ENCODE data around the gene DCAF5. TPM values are rescaled to one million over a fixed set of nuclear protein-coding genes. Genes with fewer than 3 reads are reported as not detected.
"Not testable (repeated sequence)": the region's sequence is repeated elsewhere in the genome, so short reads cannot be mapped to it uniquely, and the experiment has no call there.

The DCAF5 gene
- total RNA-seq, 4 donors from 2014 or later, result 31.8 to 60.0 (median 38.5) TPM

DNA sequence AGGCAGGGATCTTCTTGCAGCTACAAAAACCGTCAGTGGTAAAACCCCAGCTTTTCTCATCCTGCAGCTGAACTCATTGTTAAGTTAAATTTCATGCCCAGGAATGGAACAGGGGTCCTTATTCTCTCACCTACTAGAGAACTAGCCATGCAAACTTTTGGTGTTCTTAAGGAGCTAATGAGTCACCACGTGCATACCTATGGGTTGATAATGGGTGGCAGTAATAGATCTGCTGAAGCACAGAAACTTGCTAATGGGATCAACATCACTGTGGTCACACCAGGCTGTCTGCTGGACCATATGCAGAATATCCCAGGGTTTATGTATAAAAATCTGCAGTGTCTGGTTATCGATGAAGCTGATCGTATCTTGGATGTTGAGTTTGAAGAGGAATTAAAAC is 68.9 kb downstream of the DCAF5 start:
- intact Hi-C loops (cut with DNase I; ENCODE audit: low total_unique reads), result no loop called here
- 89 to 93% methylated on average over 4 of the region's 4 CpGs for WGBS, 2 donors
- TF ChIP-seq, protein P1, sequence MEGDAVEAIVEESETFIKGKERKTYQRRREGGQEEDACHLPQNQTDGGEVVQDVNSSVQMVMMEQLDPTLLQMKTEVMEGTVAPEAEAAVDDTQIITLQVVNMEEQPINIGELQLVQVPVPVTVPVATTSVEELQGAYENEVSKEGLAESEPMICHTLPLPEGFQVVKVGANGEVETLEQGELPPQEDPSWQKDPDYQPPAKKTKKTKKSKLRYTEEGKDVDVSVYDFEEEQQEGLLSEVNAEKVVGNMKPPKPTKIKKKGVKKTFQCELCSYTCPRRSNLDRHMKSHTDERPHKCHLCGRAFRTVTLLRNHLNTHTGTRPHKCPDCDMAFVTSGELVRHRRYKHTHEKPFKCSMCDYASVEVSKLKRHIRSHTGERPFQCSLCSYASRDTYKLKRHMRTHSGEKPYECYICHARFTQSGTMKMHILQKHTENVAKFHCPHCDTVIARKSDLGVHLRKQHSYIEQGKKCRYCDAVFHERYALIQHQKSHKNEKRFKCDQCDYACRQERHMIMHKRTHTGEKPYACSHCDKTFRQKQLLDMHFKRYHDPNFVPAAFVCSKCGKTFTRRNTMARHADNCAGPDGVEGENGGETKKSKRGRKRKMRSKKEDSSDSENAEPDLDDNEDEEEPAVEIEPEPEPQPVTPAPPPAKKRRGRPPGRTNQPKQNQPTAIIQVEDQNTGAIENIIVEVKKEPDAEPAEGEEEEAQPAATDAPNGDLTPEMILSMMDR (IDR thresholded peaks at IDR 0.05), result no peak
- TF ChIP-seq POLR2A (IDR thresholded peaks at IDR 0.05), result no peak
- H3K4me3 ChIP-seq (ENCODE audit: low read depth, poor library complexity, severe bottlenecking), result no peak overlapping the region
- DNase-seq (ENCODE audit: low spot score in 2 of 2), result no peak

DNA sequence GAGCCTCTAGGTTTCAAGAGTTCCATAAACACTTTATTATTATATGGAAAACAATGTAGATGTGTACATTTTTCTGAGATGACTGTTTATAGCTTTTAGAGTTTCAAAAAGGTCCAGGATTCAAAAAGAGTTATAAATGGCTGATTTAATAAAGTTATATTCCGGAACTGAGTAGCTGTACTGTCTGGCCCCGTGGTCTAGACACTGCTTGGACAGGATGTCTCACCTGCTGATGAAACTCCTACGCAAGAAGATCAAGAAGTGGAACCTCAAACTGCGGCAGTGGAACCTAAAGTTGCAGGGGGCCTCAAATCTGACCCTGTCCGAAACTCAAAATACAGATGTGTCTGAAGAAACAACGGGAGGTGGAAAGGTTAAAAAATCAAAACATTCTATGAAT is 69.7 kb downstream of the DCAF5 start:
- intact Hi-C loops (cut with DNase I; ENCODE audit: low total_unique reads), result no loop called here
- 95 to 96% methylated on average over 6 of the region's 6 CpGs for WGBS, 2 donors
- DNase-seq (ENCODE audit: low spot score in 2 of 2), result no peak
- TF ChIP-seq POLR2A (IDR thresholded peaks at IDR 0.05), result no peak
- TF ChIP-seq, protein P1 (IDR thresholded peaks at IDR 0.05), result no peak
- H3K4me3 ChIP-seq (ENCODE audit: low read depth, poor library complexity, severe bottlenecking), result no peak overlapping the region

DNA sequence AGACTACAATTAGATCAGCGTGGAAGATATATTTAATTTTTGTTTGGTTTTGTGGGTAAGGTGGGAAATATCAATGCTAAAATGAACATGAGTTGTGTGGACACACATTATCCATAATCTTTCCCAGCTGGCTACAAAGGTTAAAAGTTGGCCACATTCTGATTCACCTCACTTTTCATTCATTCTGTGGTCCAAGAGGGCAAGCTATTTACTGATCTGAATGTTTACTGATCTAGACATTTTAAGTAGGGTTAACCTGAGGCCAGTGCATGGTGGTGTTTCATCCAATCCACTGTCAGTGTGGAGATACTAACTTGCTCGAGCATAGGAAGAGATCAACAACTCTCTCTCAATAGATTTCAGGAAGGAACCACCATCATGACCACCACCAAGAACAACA is 71.6 kb downstream of the DCAF5 start:
- H3K4me3 ChIP-seq (ENCODE audit: low read depth, poor library complexity, severe bottlenecking), result no peak overlapping the region
- intact Hi-C loops (cut with DNase I; ENCODE audit: low total_unique reads), result no loop called here
- 94 to 95% methylated on average over 2 of the region's 2 CpGs for WGBS, 2 donors
- DNase-seq (ENCODE audit: low spot score in 2 of 2), result no peak
- TF ChIP-seq, protein P1 (IDR thresholded peaks at IDR 0.05), result no peak
- TF ChIP-seq POLR2A (IDR thresholded peaks at IDR 0.05), result no peak

DNA sequence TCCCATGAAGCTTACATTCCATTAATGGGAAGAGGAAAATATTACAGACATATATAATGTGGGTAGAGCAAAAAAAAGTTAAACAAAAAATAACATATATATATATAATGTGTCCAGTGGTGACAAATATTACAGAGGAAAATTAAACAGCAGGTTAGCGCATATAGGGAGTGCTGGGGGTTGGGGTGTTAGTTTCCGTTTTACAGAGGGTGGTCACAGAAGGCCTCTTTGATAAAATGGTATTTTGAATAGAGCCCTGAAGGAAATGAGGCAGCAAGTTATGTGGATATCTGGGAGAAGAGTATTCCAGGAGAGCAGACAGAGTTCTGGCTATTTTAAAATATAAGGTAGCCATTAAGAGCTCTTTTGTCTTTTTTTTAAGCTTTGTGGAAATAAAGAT is 73.2 kb downstream of the DCAF5 start:
- H3K4me3 ChIP-seq (ENCODE audit: low read depth, poor library complexity, severe bottlenecking), result no peak overlapping the region
- no peak for TF ChIP-seq POLR2A (IDR thresholded peaks at IDR 0.05)
- TF ChIP-seq, protein P1 (IDR thresholded peaks at IDR 0.05), result no peak
- 65 to 95% methylated on average over 2 of the region's 2 CpGs for WGBS, 2 donors
- no peak for DNase-seq (ENCODE audit: low spot score in 2 of 2)
- intact Hi-C loops (cut with DNase I; ENCODE audit: low total_unique reads), result no loop called here

DNA sequence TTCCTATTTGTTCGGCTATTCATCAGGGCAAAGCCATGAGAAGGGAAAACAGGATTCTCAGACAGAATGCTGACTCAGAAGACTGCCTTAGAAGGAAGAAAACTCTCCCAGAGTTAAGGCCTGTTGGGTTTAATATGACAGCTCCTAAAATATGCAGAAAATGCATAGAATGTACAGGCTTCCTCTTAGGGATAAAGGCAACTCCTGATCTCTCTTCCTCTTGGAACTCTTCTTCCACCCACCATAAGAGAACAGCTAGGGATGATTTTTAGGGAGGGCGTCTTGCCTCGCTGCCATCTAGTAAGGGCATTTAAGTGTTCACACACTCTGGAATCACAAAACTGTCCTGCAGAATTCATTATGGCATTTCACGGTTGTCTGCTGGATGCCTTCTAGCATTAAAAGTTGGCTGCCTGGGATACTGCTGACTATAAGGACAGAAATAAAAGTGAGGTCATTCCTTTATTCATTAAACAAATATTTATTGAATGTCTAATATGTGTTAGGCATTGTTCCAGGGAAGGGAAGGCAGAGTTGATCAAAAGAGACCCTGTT is 73.7 kb downstream of the DCAF5 start:
- no peak overlapping the region for H3K4me3 ChIP-seq (ENCODE audit: low read depth, poor library complexity, severe bottlenecking)
- WGBS, 2 donors, result 69 to 75% methylated on average over 4 of the region's 4 CpGs
- no peak for DNase-seq (ENCODE audit: low spot score in 2 of 2)
- intact Hi-C loops (cut with DNase I; ENCODE audit: low total_unique reads), result no loop called here
- TF ChIP-seq POLR2A (IDR thresholded peaks at IDR 0.05), result no peak
- TF ChIP-seq, protein P1 (IDR thresholded peaks at IDR 0.05), result no peak

DNA sequence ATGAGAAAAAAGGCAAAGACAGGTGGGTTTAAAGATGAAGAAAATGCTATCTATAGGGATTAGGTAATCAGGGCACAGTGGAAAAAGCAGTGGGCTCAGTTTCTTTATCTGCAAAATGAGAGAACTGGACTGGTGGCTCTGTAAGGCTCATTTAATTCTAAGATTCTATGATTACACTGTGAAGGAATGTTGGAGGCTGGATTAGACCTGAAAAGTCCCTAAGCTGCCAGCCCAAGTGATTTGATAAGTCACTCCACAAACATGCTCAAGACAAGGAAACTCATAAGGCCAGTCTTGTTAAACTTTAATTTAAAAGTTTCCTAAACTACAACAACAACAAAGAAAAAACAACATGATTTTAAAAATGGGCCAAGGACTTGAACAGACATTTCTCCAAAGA is 75.1 kb downstream of the DCAF5 start:
- TF ChIP-seq, protein P1 (IDR thresholded peaks at IDR 0.05), result no peak
- TF ChIP-seq POLR2A (IDR thresholded peaks at IDR 0.05), result no peak
- H3K4me3 ChIP-seq (ENCODE audit: low read depth, poor library complexity, severe bottlenecking), result no peak overlapping the region
- intact Hi-C loops (cut with DNase I; ENCODE audit: low total_unique reads), result no loop called here
- DNase-seq (ENCODE audit: low spot score in 2 of 2), result no peak

DNA sequence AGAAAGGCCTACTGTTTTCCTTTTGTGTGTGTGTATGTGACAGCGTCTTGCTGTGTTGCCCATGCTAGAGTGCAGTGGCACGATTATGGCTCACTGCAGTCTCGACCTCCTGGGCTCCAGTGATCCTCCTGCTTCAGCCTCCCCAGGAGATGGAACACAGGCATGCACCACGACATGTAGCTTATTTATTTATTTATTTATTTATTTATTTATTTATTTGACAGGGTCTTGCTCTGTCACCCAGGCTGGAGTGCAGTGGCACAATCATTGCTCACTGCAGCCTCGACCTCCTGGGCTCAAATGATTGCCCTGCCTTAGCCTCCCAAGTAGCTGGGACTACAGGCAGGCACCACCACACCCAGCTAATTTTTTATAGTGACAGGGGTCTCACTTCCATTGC is 75.7 kb downstream of the DCAF5 start:
- WGBS, 2 donors, result 96 to 98% methylated on average over 5 of the region's 5 CpGs
- H3K4me3 ChIP-seq (ENCODE audit: low read depth, poor library complexity, severe bottlenecking); DNase-seq (ENCODE audit: low spot score in 2 of 2); intact Hi-C loops (cut with DNase I; ENCODE audit: low total_unique reads): not testable (repeated sequence)
